Astrocyte (in vitro differentiated cells and primary cell): ENCODE results near the gene C1orf159.

Experiments
- EZH2 ChIP-seq: IDR thresholded peaks from 2 replicates; pipeline ENCODE4 v1.6.1; 2012; ENCODE audit warnings: mild to moderate bottlenecking, low read length, inconsistent platforms; ENCODE audit not compliant: insufficient read depth
- TF ChIP-seq, protein P1 (sequence below): IDR thresholded peaks from 2 replicates; pipeline ENCODE4 v1.5.1; 2011; ENCODE audit warnings: low read depth, mild to moderate bottlenecking, inconsistent platforms, low read length, moderate library complexity; ENCODE audit not compliant: insufficient read depth

DNA sequence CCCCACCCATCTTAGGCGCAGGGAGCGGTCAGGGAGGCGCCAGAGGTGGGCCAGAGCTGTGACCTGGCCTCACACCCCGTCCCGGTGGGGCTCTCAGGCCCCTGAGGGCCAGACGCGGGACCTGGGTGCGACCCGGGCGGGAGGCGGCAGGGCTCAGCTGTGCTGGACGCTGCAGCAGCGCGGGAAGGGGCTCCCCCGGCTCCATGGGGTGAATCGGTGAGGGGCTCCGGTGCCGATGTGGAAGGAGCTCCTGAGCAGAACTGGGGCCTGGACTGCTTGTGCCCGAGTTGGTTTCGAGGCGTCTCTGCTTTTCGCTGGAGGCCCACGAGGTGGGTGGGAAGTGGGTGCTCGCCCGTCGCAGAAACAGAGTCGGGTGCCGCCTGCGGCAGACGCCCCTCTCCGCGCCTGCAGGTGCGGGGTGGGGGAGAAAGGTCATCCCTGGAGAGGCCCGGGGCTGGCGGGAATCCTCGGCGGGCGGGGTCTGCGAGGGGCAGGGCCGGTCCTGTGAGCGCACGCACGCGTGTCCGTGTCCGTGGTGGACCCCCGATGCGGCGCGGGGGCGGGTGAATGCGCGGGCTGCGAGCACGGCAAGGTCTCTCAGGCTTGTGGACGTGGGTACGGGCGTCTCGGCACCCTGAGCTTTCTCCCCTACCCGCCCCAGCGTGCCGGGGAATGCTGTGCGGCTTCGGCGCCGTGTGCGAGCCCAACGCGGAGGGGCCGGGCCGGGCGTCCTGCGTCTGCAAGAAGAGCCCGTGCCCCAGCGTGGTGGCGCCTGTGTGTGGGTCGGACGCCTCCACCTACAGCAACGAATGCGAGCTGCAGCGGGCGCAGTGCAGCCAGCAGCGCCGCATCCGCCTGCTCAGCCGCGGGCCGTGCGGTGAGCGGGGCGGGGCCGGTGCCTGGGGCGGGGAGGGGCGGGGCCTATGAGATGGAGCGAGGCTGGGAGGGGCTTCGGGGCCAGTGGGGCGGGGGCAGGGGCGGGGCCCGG, 75.6 kb downstream of the C1orf159 start:
- TF ChIP-seq, protein P1, sequence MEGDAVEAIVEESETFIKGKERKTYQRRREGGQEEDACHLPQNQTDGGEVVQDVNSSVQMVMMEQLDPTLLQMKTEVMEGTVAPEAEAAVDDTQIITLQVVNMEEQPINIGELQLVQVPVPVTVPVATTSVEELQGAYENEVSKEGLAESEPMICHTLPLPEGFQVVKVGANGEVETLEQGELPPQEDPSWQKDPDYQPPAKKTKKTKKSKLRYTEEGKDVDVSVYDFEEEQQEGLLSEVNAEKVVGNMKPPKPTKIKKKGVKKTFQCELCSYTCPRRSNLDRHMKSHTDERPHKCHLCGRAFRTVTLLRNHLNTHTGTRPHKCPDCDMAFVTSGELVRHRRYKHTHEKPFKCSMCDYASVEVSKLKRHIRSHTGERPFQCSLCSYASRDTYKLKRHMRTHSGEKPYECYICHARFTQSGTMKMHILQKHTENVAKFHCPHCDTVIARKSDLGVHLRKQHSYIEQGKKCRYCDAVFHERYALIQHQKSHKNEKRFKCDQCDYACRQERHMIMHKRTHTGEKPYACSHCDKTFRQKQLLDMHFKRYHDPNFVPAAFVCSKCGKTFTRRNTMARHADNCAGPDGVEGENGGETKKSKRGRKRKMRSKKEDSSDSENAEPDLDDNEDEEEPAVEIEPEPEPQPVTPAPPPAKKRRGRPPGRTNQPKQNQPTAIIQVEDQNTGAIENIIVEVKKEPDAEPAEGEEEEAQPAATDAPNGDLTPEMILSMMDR: no peak
- TF ChIP-seq EZH2: peak; percentile 50
